ENCODE results near the gene HUNK.

HUNK gene

DNA sequence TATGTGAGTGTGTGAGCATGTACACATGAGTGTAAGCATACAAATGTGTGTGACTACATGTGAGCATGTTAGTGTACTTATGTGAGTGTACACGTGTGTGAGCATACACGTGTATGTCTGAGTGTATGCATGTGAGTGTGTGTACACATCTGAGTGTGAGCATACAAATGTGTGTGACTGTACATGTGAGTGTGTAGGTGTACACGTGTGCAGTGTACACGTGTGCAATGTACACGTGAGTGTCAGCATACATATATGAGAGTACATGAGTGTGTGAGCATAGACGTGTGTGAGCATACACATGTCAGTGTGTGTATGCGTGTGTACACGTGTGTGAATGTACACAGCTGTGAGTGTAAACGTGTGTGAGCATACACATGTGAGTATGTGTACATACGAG lies 170.6 kb downstream of the HUNK start:
- DNase-seq, result no peak
- peaks cover 10 to 22% of the 10 kb centered on the region in 2 donors for H3K9me3 Mint-ChIP-seq
- H3K27me3 Mint-ChIP-seq, result peaks cover 15% of the 10 kb centered on the region
- no peak overlapping the region for H3K4me3 Mint-ChIP-seq
- no peaks in the 10 kb centered on the region for H3K4me1 Mint-ChIP-seq
- H3K27ac Mint-ChIP-seq, result peak overlapping the region in 1 of 2 donors; percentile 35
- no peak for ATAC-seq

DNA sequence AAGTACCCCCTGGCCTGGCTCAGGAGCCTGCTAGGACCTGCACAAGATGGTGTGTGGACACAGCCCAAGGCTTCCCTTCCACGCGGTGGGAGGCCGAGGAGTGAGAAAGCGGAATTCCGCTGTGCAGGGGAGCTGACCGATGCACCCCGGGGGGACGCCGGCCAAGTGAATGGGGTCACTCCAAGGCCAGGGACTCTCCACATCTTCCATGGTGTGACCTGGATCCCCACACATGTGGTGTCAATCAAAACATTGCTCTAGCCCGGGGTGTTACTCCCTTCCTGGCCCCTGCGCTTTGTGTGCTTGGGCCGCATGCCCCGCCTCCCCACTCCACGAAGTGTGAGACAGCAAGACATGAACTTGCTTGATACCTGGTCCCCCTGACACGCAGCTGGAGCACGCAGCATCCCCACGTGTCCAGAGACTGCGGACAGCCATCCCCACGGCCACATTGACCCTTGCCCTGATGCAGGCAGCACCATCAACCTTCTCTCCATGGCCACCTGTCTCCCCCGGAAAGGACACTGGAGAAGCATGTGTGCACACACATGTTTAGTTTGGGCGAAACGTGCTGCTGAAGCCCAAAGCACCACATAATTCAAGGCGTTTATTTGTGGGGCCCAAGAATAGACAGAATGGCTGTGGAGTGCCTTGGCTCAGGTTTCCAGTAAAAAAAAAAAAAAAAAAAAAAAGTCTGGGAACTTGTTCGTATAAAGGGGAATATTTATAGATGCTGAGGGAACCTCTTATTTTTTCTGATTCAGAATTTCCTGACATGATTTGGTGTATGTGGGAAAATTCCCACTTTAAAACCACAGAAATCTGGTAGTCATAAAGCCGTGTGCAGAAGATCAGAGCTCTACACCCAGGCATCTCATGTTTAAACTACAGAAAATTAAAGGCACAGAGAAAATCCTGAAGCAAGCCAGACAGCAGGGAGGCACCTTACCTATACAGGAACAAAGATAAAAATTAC lies 171.7 kb downstream of the HUNK start:
- Mint-ChIP-seq H3K9me3 (peaks cover 10 to 22% of the 10 kb centered on the region in 2 donors), H3K27me3 (peaks cover 15% of the 10 kb centered on the region), H3K27ac (no peak overlapping the region), H3K4me3 (no peak overlapping the region), H3K4me1 (no peaks in the 10 kb centered on the region)
- ATAC-seq, result no peak
- DNase-seq, result no peak

DNA sequence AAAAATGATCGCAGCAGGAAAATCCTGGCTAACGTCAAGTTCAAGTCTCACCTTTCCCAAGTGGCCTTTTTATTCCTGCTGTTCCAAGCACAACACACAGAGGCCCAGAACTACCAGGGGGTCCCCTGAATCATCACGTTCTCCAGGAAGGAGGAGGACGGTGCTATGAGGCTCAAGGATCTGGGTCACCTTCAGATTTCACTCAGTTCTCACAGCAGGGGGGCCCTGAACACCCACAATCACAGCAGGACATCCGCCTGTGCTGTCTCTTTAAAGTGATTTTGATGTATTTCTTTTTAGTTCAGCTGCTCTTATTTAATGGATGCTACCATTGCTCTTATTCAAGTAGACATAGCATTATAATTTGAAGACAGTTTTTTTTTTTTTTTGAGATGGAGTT lies 173.4 kb downstream of the HUNK start:
- Mint-ChIP-seq H3K27ac (no peak overlapping the region), H3K9me3 (peaks cover 10 to 19% of the 10 kb centered on the region in 2 donors), H3K4me1 (no peaks in the 10 kb centered on the region), H3K27me3 (peaks cover 5% of the 10 kb centered on the region), H3K4me3 (no peak overlapping the region)
- DNase-seq (no peak), ATAC-seq (no peak)

DNA sequence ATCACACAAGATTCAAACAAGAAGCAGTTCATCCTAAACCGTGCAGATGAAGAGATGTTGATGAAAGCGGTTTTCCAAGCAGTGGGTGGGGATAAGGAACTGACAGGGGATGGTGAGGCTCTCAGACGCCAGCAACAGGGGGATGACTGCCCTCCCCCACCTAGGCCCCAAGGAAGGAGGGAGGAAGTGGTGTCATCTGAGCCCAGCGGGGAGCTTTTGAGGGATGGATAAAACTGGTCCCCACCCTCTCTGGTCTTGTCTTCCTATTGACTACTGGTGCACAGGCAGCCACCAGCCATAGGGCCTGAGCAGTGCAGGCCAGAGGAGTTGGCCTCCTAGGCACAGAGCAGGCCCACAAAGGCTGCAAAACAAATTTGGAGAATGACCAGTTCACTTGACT lies 175.5 kb downstream of the HUNK start:
- Mint-ChIP-seq H3K4me1 (no peaks in the 10 kb centered on the region), H3K4me3 (no peak overlapping the region), H3K9me3 (peaks cover 8 to 30% of the 10 kb centered on the region in 2 donors), H3K27ac (no peak overlapping the region), H3K27me3 (no peaks in the 10 kb centered on the region)
- DNase-seq (no peak), ATAC-seq (no peak)
